ENCODE data around the gene TMEM129. TPM values are rescaled to one million over a fixed set of nuclear protein-coding genes. Genes with fewer than 3 reads are reported as not detected.

The TMEM129 gene
- total RNA-seq, 4 donors from 2014 or later = 64.8 to 138 (median 106) TPM

- no peak overlapping the region for H3K27ac ChIP-seq
Observed at GRCh38 chr4:1768367-1769034, 47.4 kb upstream of the TMEM129 start.

GRCh38 chr4:1767770-1768366 is 46.7 kb upstream of the TMEM129 start:
- peak overlapping the region in 1 of 3 donors; percentile 42 for H3K4me3 ChIP-seq (replicated peaks in 1 of 3)
- no peaks in the 10 kb centered on the region for H3K36me3 ChIP-seq
- DNase-seq = peak; percentile 17 to 22
- no peaks in the 10 kb centered on the region for H3K9me3 ChIP-seq
- H3K27me3 ChIP-seq = no peaks in the 10 kb centered on the region
- intact Hi-C loops (cut with DNase I) = no loop called here
- TF ChIP-seq, protein P1, sequence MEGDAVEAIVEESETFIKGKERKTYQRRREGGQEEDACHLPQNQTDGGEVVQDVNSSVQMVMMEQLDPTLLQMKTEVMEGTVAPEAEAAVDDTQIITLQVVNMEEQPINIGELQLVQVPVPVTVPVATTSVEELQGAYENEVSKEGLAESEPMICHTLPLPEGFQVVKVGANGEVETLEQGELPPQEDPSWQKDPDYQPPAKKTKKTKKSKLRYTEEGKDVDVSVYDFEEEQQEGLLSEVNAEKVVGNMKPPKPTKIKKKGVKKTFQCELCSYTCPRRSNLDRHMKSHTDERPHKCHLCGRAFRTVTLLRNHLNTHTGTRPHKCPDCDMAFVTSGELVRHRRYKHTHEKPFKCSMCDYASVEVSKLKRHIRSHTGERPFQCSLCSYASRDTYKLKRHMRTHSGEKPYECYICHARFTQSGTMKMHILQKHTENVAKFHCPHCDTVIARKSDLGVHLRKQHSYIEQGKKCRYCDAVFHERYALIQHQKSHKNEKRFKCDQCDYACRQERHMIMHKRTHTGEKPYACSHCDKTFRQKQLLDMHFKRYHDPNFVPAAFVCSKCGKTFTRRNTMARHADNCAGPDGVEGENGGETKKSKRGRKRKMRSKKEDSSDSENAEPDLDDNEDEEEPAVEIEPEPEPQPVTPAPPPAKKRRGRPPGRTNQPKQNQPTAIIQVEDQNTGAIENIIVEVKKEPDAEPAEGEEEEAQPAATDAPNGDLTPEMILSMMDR (IDR thresholded peaks at IDR 0.05) = no peak
- TF ChIP-seq POLR2A (IDR thresholded peaks at IDR 0.05) = no peak
- no peak overlapping the region for H3K27ac ChIP-seq
- H3K4me1 ChIP-seq = peaks cover 12 to 21% of the 10 kb centered on the region in 2 donors
- 50 to 85% methylated on average over 7 to 15 of the region's 32 CpGs for WGBS, 2 donors

More at GRCh38 chr4:1768367-1769034, 47.4 kb upstream of the TMEM129 start:
- 83 to 92% methylated on average over 16 to 18 of the region's 23 CpGs for WGBS, 2 donors
- DNase-seq = no peak
- peaks cover 9 to 16% of the 10 kb centered on the region in 2 donors for H3K4me1 ChIP-seq
- intact Hi-C loops (cut with DNase I) = no loop called here
- no peaks in the 10 kb centered on the region for H3K36me3 ChIP-seq
- no peak overlapping the region for H3K4me3 ChIP-seq (replicated peaks in 1 of 3)
- no peaks in the 10 kb centered on the region for H3K9me3 ChIP-seq
- TF ChIP-seq, protein P1 (IDR thresholded peaks at IDR 0.05) = no peak
- no peak for TF ChIP-seq POLR2A (IDR thresholded peaks at IDR 0.05)
- no peaks in the 10 kb centered on the region for H3K27me3 ChIP-seq

- peak in 1 of 2 donors; percentile 17 for DNase-seq
- no peaks in the 10 kb centered on the region for H3K9me3 ChIP-seq
- no peaks in the 10 kb centered on the region for H3K36me3 ChIP-seq
- peaks cover 12 to 21% of the 10 kb centered on the region in 2 donors for H3K4me1 ChIP-seq
- H3K4me3 ChIP-seq (replicated peaks in 1 of 3) = peak overlapping the region in 1 of 3 donors; percentile 42
- TF ChIP-seq, protein P1 (IDR thresholded peaks at IDR 0.05) = no peak
- TF ChIP-seq POLR2A (IDR thresholded peaks at IDR 0.05) = no peak
- intact Hi-C loops (cut with DNase I) = no loop called here
- 0% methylated on average over 7 of the region's 84 CpGs; no CpG with 5 or more reads in 1 of the 2 donors for WGBS, 2 donors
- H3K27me3 ChIP-seq = no peaks in the 10 kb centered on the region
- H3K27ac ChIP-seq = no peak overlapping the region
Observed at GRCh38 chr4:1767061-1767769, 46.1 kb upstream of the TMEM129 start.

- H3K4me3 ChIP-seq (replicated peaks in 1 of 3) = peak overlapping the region in 1 of 3 donors; percentile 42
- intact Hi-C loops (cut with DNase I) = no loop called here
- no peaks in the 10 kb centered on the region for H3K9me3 ChIP-seq
- DNase-seq = peak in 1 of 2 donors; percentile 15
- TF ChIP-seq, protein P1 (IDR thresholded peaks at IDR 0.05) = no peak
- TF ChIP-seq POLR2A (IDR thresholded peaks at IDR 0.05) = no peak
- no peaks in the 10 kb centered on the region for H3K36me3 ChIP-seq
- no peaks in the 10 kb centered on the region for H3K27me3 ChIP-seq
- WGBS, 2 donors = 69 to 85% methylated on average over 4 to 5 of the region's 41 CpGs
- peaks cover 12 to 21% of the 10 kb centered on the region in 2 donors for H3K4me1 ChIP-seq
- H3K27ac ChIP-seq = peak overlapping the region in 1 of 3 donors; percentile 17
Observed at GRCh38 chr4:1766106-1767060, 45.3 kb upstream of the TMEM129 start.
